Hematopoietic multipotent progenitor cell treated with erythropoietin and hydrocortisone succinate and interleukin-3 and kit ligand, for 15 days (in vitro differentiated cells): Measurements from ENCODE around the gene FRMD1.

Experiments used
- DNase-seq: peaks from one replicate; pipeline ENCODE4 v3.0.0-alpha.2; 2015; ENCODE audit warnings: low spot score

The FRMD1 gene

GRCh38 chr6:168025831-168026710, 52.9 kb downstream of the FRMD1 start:
- DNase-seq, result no peak

GRCh38 chr6:168024951-168025510, 54.0 kb downstream of the FRMD1 start:
- no peak for DNase-seq

GRCh38 chr6:168022488-168023321, 56.3 kb downstream of the FRMD1 start:
- DNase-seq, result no peak

GRCh38 chr6:168021581-168021980, 57.4 kb downstream of the FRMD1 start:
- DNase-seq, result no peak

- no peak for DNase-seq
Observed at GRCh38 chr6:168020242-168020641, 58.8 kb downstream of the FRMD1 start.

- no peak for DNase-seq
Observed at GRCh38 chr6:168018664-168019063, 60.3 kb downstream of the FRMD1 start.

GRCh38 chr6:168017629-168018028, 61.4 kb downstream of the FRMD1 start:
- no peak for DNase-seq

- no peak for DNase-seq
Observed at GRCh38 chr6:168016721-168017525, 62.1 kb downstream of the FRMD1 start.

- no peak for DNase-seq
Observed at GRCh38 chr6:168016176-168016620, 62.8 kb downstream of the FRMD1 start.

GRCh38 chr6:168015482-168016175, 63.4 kb downstream of the FRMD1 start:
- DNase-seq, result no peak

- no peak for DNase-seq
Observed at GRCh38 chr6:168015009-168015408, 64.0 kb downstream of the FRMD1 start.

GRCh38 chr6:168014428-168014827, 64.6 kb downstream of the FRMD1 start:
- no peak for DNase-seq

- DNase-seq, result no peak
Observed at GRCh38 chr6:168013250-168013915, 65.6 kb downstream of the FRMD1 start.

- no peak for DNase-seq
Observed at GRCh38 chr6:168012431-168013249, 66.4 kb downstream of the FRMD1 start.

GRCh38 chr6:168011291-168011690, 67.7 kb downstream of the FRMD1 start:
- no peak for DNase-seq

GRCh38 chr6:168009331-168009730, 69.7 kb downstream of the FRMD1 start:
- DNase-seq, result no peak

GRCh38 chr6:168007592-168008338, 71.2 kb downstream of the FRMD1 start:
- DNase-seq, result no peak

GRCh38 chr6:168005796-168006195, 73.2 kb downstream of the FRMD1 start:
- no peak for DNase-seq

- DNase-seq, result no peak
Observed at GRCh38 chr6:168004945-168005344, 74.1 kb downstream of the FRMD1 start.
